ENCODE results near the gene AP4E1.

The AP4E1 gene

GRCh38 chr15:51044037-51044727 is 135.7 kb downstream of the AP4E1 start:
- no peak for TF ChIP-seq ZNF274 (IDR thresholded peaks at IDR 0.05; ENCODE audit: low read depth, low read length)
- H3K4me3 ChIP-seq (ENCODE audit: low read length) = no peak overlapping the region

GRCh38 chr15:51046016-51046415 is 137.5 kb downstream of the AP4E1 start:
- TF ChIP-seq ZNF274 (IDR thresholded peaks at IDR 0.05; ENCODE audit: low read depth, low read length) = no peak
- no peak overlapping the region for H3K4me3 ChIP-seq (ENCODE audit: low read length)

- no peak for TF ChIP-seq ZNF274 (IDR thresholded peaks at IDR 0.05; ENCODE audit: low read depth, low read length)
- no peak overlapping the region for H3K4me3 ChIP-seq (ENCODE audit: low read length)
Measured at GRCh38 chr15:51046799-51047449, 138.4 kb downstream of the AP4E1 start.

GRCh38 chr15:51048308-51048707 is 139.8 kb downstream of the AP4E1 start:
- TF ChIP-seq ZNF274 (IDR thresholded peaks at IDR 0.05; ENCODE audit: low read depth, low read length) = no peak
- H3K4me3 ChIP-seq (ENCODE audit: low read length) = no peak overlapping the region

GRCh38 chr15:51049081-51049480 is 140.6 kb downstream of the AP4E1 start:
- TF ChIP-seq ZNF274 (IDR thresholded peaks at IDR 0.05; ENCODE audit: low read depth, low read length) = no peak
- no peak overlapping the region for H3K4me3 ChIP-seq (ENCODE audit: low read length)

- TF ChIP-seq ZNF274 (IDR thresholded peaks at IDR 0.05; ENCODE audit: low read depth, low read length) = no peak
- no peak overlapping the region for H3K4me3 ChIP-seq (ENCODE audit: low read length)
Measured at GRCh38 chr15:51051776-51052175, 143.3 kb downstream of the AP4E1 start.

GRCh38 chr15:51053571-51053970 is 145.1 kb downstream of the AP4E1 start:
- no peak overlapping the region for H3K4me3 ChIP-seq (ENCODE audit: low read length)
- TF ChIP-seq ZNF274 (IDR thresholded peaks at IDR 0.05; ENCODE audit: low read depth, low read length) = no peak

GRCh38 chr15:51054535-51054934 is 146.1 kb downstream of the AP4E1 start:
- no peak for TF ChIP-seq ZNF274 (IDR thresholded peaks at IDR 0.05; ENCODE audit: low read depth, low read length)

More at GRCh38 chr15:51054535-51054934, 146.1 kb downstream of the AP4E1 start:
- no peak overlapping the region for H3K4me3 ChIP-seq (ENCODE audit: low read length)

Measured in GM08714 (cell line).